NT2/D1 (cell line): Measurements from ENCODE around the gene APBA2.

Experiments
- DNase-seq: peaks from one replicate; pipeline ENCODE4 v3.0.0-alpha.2; 2011; ENCODE audit warnings: low read depth, low spot score
- H3K27me3 ChIP-seq: 2 replicates; pipeline ENCODE4 v1.6.0; 2011; ENCODE audit warnings: mild to moderate bottlenecking; ENCODE audit not compliant: insufficient read length, insufficient read depth
- H3K36me3 ChIP-seq: 2 replicates; pipeline ENCODE4 v1.6.1; 2011; ENCODE audit warnings: mild to moderate bottlenecking, low read length, mixed read lengths; ENCODE audit not compliant: insufficient read depth, insufficient read length
- H3K4me1 ChIP-seq: 2 replicates; pipeline ENCODE4 v1.5.1; 2011; ENCODE audit not compliant: insufficient read depth, insufficient read length
- H3K4me3 ChIP-seq: 2 replicates; pipeline ENCODE4 v1.5.1; 2011; ENCODE audit warnings: low read depth; ENCODE audit not compliant: insufficient read length
- H3K9ac ChIP-seq: 2 replicates; pipeline ENCODE4 v1.6.0; 2011; ENCODE audit warnings: low read depth; ENCODE audit not compliant: insufficient read length
- H3K9me3 ChIP-seq: 2 replicates; pipeline ENCODE4 v1.5.1; 2011; ENCODE audit warnings: mild to moderate bottlenecking, low read length; ENCODE audit not compliant: insufficient read depth
- SUZ12 ChIP-seq: IDR thresholded peaks from 2 replicates; pipeline ENCODE4 v1.6.1; 2011; ENCODE audit not compliant: insufficient read length, insufficient read depth; ENCODE audit errors: extremely low read depth
- YY1 ChIP-seq: IDR thresholded peaks from 2 replicates; pipeline ENCODE4 v1.6.1; 2011; ENCODE audit not compliant: insufficient read length, insufficient read depth
- ZNF274 ChIP-seq: IDR thresholded peaks from 2 replicates; pipeline ENCODE4 v1.6.1; 2011; ENCODE audit warnings: mild to moderate bottlenecking, low read depth, low read length

Gene APBA2

GRCh38 chr15:28900892-28901586 lies 15.3 kb downstream of the APBA2 start:
- DNase-seq: no peak
- Histone ChIP-seq H3K9me3 (peaks cover 17% of the 10 kb centered on the region; the same call in 1 of the 2 replicates), H3K4me3 (no peak overlapping the region), H3K36me3 (no peaks in the 10 kb centered on the region), H3K9ac (no peak overlapping the region), H3K4me1 (no peaks in the 10 kb centered on the region), H3K27me3 (no peaks in the 10 kb centered on the region)
- TF ChIP-seq ZNF274 (no peak), YY1 (no peak)

GRCh38 chr15:28901587-28901980 lies 15.8 kb downstream of the APBA2 start:
- TF ChIP-seq ZNF274 (no peak), SUZ12 (no peak), YY1 (no peak)
- no peaks in the 10 kb centered on the region for H3K36me3 ChIP-seq
- no peaks in the 10 kb centered on the region for H3K27me3 ChIP-seq
- no peaks in the 10 kb centered on the region for H3K4me1 ChIP-seq
- no peak overlapping the region for H3K9ac ChIP-seq
- H3K9me3 ChIP-seq: peaks cover 13% of the 10 kb centered on the region; the same call in 1 of the 2 replicates
- H3K4me3 ChIP-seq: no peak overlapping the region
- no peak for DNase-seq

GRCh38 chr15:28901987-28902745 lies 16.4 kb downstream of the APBA2 start:
- H3K4me3 ChIP-seq: no peak overlapping the region
- DNase-seq: no peak
- H3K27me3 ChIP-seq: no peaks in the 10 kb centered on the region
- H3K9me3 ChIP-seq: peaks cover 11% of the 10 kb centered on the region
- TF ChIP-seq ZNF274: no peak
- TF ChIP-seq YY1: no peak
- TF ChIP-seq SUZ12: no peak
- no peak overlapping the region for H3K9ac ChIP-seq
- no peaks in the 10 kb centered on the region for H3K36me3 ChIP-seq
- H3K4me1 ChIP-seq: no peaks in the 10 kb centered on the region

GRCh38 chr15:28902856-28903255 lies 17.1 kb downstream of the APBA2 start:
- Histone ChIP-seq H3K9ac (no peak overlapping the region), H3K27me3 (no peaks in the 10 kb centered on the region), H3K36me3 (no peaks in the 10 kb centered on the region), H3K4me3 (no peak overlapping the region), H3K4me1 (no peaks in the 10 kb centered on the region), H3K9me3 (peaks cover 9% of the 10 kb centered on the region)
- TF ChIP-seq YY1 (no peak), SUZ12 (no peak), ZNF274 (no peak)
- no peak for DNase-seq

- DNase-seq: no peak
- Histone ChIP-seq H3K27me3 (no peaks in the 10 kb centered on the region), H3K36me3 (no peaks in the 10 kb centered on the region), H3K4me1 (no peaks in the 10 kb centered on the region), H3K9ac (no peak overlapping the region), H3K4me3 (no peak overlapping the region), H3K9me3 (peaks cover 11% of the 10 kb centered on the region)
- TF ChIP-seq SUZ12: no peak
Observed at GRCh38 chr15:28903555-28903954, 17.8 kb downstream of the APBA2 start.

- no peak overlapping the region for H3K9ac ChIP-seq
- H3K9me3 ChIP-seq: peaks cover 11% of the 10 kb centered on the region
- no peak for DNase-seq
- TF ChIP-seq YY1: no peak
- no peak for TF ChIP-seq ZNF274
- TF ChIP-seq SUZ12: no peak
- H3K36me3 ChIP-seq: no peaks in the 10 kb centered on the region
- H3K4me3 ChIP-seq: no peak overlapping the region
- H3K27me3 ChIP-seq: no peaks in the 10 kb centered on the region
- no peaks in the 10 kb centered on the region for H3K4me1 ChIP-seq
Observed at GRCh38 chr15:28904003-28904402, 18.2 kb downstream of the APBA2 start.

GRCh38 chr15:28904541-28905315 lies 19.0 kb downstream of the APBA2 start:
- H3K9ac ChIP-seq: no peak overlapping the region
- peaks cover 11% of the 10 kb centered on the region for H3K9me3 ChIP-seq
- no peaks in the 10 kb centered on the region for H3K36me3 ChIP-seq
- H3K4me3 ChIP-seq: no peak overlapping the region
- DNase-seq: no peak
- no peaks in the 10 kb centered on the region for H3K27me3 ChIP-seq
- no peaks in the 10 kb centered on the region for H3K4me1 ChIP-seq
- TF ChIP-seq SUZ12: no peak
- no peak for TF ChIP-seq YY1
- TF ChIP-seq ZNF274: no peak
